NT2/D1 (cell line): Measurements from ENCODE around the gene WDSUB1.

Experiments
- YY1 ChIP-seq: IDR thresholded peaks from 2 replicates; pipeline ENCODE4 v1.6.1; 2011; ENCODE audit not compliant: insufficient read length, insufficient read depth
- ZNF274 ChIP-seq: IDR thresholded peaks from 2 replicates; pipeline ENCODE4 v1.6.1; 2011; ENCODE audit warnings: mild to moderate bottlenecking, low read depth, low read length

DNA sequence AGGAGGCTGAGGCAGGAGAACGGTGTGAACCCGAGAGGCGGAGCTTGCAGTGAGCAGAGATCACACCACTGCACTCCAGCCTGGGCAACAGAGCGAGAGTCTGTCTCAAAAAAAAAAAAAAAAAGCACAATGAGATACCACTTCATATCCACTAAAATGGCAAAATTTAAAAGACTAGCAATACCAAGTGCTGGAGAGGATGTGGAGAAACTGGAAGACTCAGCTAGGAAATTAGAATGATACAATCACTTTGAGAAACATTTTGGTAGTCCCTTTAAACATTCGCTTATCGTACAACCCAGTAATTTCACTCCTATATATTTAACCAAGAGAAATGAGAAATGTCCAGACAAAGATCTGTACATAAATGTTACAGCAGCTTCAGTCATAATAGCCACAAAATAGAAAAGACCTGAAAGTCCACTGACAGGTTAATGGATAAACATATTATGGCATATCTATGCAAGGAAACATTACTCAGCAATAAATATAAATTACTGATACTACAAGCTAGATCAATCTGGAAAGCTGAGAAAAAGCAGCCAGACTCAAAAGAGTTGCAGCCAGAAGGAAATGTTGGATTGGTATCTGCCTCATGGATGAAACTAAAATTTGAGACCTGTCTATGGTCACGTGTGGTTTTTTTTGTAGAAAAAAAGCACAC, 40.0 kb downstream of the WDSUB1 start:
- no peak for TF ChIP-seq YY1
- TF ChIP-seq ZNF274: no peak
